ENCODE results near the gene CC2D2B.

- TF ChIP-seq ZNF532 (CRISPR knock-in tag; IDR thresholded peaks at IDR 0.05; ENCODE audit: borderline replicate concordance), result no peak
- no peak for TF ChIP-seq CTCF (IDR thresholded peaks at IDR 0.05)
- TF ChIP-seq MLX (CRISPR knock-in tag; IDR thresholded peaks at IDR 0.05), result no peak
- no peak for TF ChIP-seq ZNF232 (CRISPR knock-in tag; IDR thresholded peaks at IDR 0.05)
- no peak for TF ChIP-seq FOXP4 (CRISPR knock-in tag; IDR thresholded peaks at IDR 0.05)
- TF ChIP-seq SMAD3 (CRISPR knock-in tag; IDR thresholded peaks at IDR 0.05; ENCODE audit: borderline replicate concordance), result no peak
Observed at GRCh38 chr10:95925033-95925432, 17.3 kb downstream of the CC2D2B start.

Measured in WTC11 (cell line).